Endothelial cell (in vitro differentiated cells): ENCODE results near the gene CHAT. TPM values are rescaled to one million over a fixed set of nuclear protein-coding genes. Genes with fewer than 3 reads are reported as not detected.

Experiments
- DNase-seq: peaks from one replicate; pipeline ENCODE4 v3.0.0; 2021; ENCODE audit warnings: low spot score
- H3K27ac Mint-ChIP-seq: one replicate; pipeline ENCODE4 v1.8.0; 2021; ENCODE audit warnings: mixed read lengths, inconsistent platforms; ENCODE audit not compliant: unreplicated experiment
- H3K27me3 Mint-ChIP-seq: one replicate; pipeline ENCODE4 v1.8.0; 2021; ENCODE audit warnings: mild to moderate bottlenecking, moderate library complexity, mixed read lengths, inconsistent platforms; ENCODE audit not compliant: unreplicated experiment
- H3K36me3 Mint-ChIP-seq: one replicate; pipeline ENCODE4 v1.8.0; 2021; ENCODE audit warnings: mild to moderate bottlenecking, low read depth, mixed read lengths, inconsistent platforms; ENCODE audit not compliant: unreplicated experiment
- H3K4me1 Mint-ChIP-seq: one replicate; pipeline ENCODE4 v1.8.0; 2021; ENCODE audit warnings: mild to moderate bottlenecking, mixed read lengths, inconsistent platforms; ENCODE audit not compliant: unreplicated experiment
- H3K4me3 Mint-ChIP-seq: one replicate; pipeline ENCODE4 v1.8.0; 2021; ENCODE audit warnings: mild to moderate bottlenecking, mixed read lengths, inconsistent platforms; ENCODE audit not compliant: unreplicated experiment
- H3K9me3 Mint-ChIP-seq: one replicate; pipeline ENCODE4 v1.8.0; 2021; ENCODE audit warnings: mixed read lengths, inconsistent platforms; ENCODE audit not compliant: unreplicated experiment
- total RNA-seq: library from RNA; stranded (reverse); fragmentation: NEBNext Ultra II Directional; extraction: Animal tissue kit (Norgen Biotek cat#: 25700); gene quantifications from one replicate; pipeline ENCODE4 v1.2.1, GENCODE V29; 2021; ENCODE audit not compliant: unreplicated experiment
- TF ChIP-seq, protein P1 (sequence below): fragments of 200-600 bp; sonication (generic); IDR thresholded peaks from one replicate; pipeline ENCODE4 v1.5.0; 2021; ENCODE audit warnings: antibody characterized with exemption; ENCODE audit not compliant: unreplicated experiment

Gene CHAT
- total RNA-seq, 1 donor from 2014 or later: 0.23 TPM

DNA sequence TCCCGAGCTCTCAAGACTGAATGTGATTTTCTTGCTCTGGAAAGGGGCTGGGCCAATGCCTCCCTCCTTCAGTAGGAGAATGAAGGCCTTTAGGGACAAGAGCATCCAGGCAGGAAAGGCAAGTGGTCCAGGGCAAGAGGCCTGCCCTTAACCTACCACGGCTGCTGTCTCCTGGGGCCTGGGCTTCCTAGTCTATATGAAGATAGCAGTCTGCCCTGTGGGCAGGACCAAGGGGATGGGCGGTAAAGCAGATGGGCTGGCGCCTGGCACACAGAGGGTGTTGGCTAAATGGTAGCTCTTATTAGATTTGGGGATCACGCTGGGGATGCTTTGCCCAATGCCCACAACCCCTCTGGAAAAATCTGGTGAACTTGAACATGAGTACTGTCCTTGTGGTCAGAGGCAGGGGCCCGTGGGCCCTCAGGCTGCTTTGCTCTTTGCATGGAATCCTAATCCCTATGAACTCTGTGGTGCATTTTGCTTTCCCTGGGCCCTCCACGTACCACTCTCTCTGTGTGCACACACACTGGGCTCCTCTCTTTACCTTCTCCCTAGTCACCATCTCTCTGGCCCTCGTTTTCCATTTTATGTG lies 20.3 kb downstream of the CHAT start:
- Mint-ChIP-seq H3K4me1 (no peaks in the 10 kb centered on the region), H3K4me3 (no peak overlapping the region), H3K9me3 (no peaks in the 10 kb centered on the region), H3K27me3 (no peaks in the 10 kb centered on the region), H3K27ac (no peak overlapping the region), H3K36me3 (no peaks in the 10 kb centered on the region)
- TF ChIP-seq, protein P1, sequence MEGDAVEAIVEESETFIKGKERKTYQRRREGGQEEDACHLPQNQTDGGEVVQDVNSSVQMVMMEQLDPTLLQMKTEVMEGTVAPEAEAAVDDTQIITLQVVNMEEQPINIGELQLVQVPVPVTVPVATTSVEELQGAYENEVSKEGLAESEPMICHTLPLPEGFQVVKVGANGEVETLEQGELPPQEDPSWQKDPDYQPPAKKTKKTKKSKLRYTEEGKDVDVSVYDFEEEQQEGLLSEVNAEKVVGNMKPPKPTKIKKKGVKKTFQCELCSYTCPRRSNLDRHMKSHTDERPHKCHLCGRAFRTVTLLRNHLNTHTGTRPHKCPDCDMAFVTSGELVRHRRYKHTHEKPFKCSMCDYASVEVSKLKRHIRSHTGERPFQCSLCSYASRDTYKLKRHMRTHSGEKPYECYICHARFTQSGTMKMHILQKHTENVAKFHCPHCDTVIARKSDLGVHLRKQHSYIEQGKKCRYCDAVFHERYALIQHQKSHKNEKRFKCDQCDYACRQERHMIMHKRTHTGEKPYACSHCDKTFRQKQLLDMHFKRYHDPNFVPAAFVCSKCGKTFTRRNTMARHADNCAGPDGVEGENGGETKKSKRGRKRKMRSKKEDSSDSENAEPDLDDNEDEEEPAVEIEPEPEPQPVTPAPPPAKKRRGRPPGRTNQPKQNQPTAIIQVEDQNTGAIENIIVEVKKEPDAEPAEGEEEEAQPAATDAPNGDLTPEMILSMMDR: no peak
- DNase-seq: no peak

- no peaks in the 10 kb centered on the region for H3K9me3 Mint-ChIP-seq
- no peak overlapping the region for H3K27ac Mint-ChIP-seq
- H3K27me3 Mint-ChIP-seq: peaks cover 12% of the 10 kb centered on the region
- TF ChIP-seq, protein P1: no peak
- H3K36me3 Mint-ChIP-seq: no peaks in the 10 kb centered on the region
- peaks cover 3% of the 10 kb centered on the region for H3K4me1 Mint-ChIP-seq
- no peak overlapping the region for H3K4me3 Mint-ChIP-seq
- no peak for DNase-seq
These were observed 28.5 kb downstream of the CHAT start for GRCh38 chr10:49642311-49642710.

- TF ChIP-seq, protein P1: no peak
- H3K9me3 Mint-ChIP-seq: no peaks in the 10 kb centered on the region
- H3K4me1 Mint-ChIP-seq: peaks cover 14% of the 10 kb centered on the region
- H3K27me3 Mint-ChIP-seq: peaks cover 12% of the 10 kb centered on the region
- no peak for DNase-seq
- no peak overlapping the region for H3K4me3 Mint-ChIP-seq
- no peaks in the 10 kb centered on the region for H3K36me3 Mint-ChIP-seq
- no peak overlapping the region for H3K27ac Mint-ChIP-seq
These were observed 29.6 kb downstream of the CHAT start for GRCh38 chr10:49643241-49644034.

DNA sequence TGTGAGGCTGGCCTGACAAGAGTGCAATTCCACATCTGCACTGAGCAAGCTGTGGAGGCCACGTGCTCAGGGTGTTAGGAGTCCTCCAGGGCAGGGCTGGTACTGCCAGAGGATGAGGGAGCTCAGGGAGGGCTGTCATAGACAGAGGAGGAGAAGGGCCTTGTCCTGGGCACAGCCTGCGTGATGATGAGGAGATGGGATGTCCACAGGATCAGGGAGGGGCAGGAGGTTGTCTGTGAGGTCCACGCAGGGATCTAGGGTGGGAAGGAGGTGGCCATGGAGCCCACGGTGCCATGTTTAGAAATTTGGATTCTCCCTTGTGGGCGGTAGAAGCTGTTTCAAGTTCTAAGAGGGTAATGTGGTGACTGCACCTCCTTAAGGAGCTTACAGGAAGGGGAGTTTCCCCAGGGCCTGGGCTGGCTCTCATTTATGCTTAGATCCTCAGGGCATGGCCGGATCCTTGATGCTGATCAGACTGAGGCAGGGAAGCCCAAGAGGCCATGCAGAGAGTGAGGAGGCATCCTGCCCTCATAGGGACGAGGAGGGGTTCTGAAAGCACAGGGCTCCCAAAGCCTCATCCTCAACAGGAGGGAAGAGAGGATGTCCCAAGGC lies 30.3 kb downstream of the CHAT start:
- Mint-ChIP-seq H3K36me3 (no peaks in the 10 kb centered on the region), H3K27ac (no peak overlapping the region), H3K4me3 (no peak overlapping the region), H3K4me1 (peaks cover 20% of the 10 kb centered on the region), H3K27me3 (peaks cover 15% of the 10 kb centered on the region), H3K9me3 (no peaks in the 10 kb centered on the region)
- no peak for DNase-seq
- TF ChIP-seq, protein P1: no peak

DNA sequence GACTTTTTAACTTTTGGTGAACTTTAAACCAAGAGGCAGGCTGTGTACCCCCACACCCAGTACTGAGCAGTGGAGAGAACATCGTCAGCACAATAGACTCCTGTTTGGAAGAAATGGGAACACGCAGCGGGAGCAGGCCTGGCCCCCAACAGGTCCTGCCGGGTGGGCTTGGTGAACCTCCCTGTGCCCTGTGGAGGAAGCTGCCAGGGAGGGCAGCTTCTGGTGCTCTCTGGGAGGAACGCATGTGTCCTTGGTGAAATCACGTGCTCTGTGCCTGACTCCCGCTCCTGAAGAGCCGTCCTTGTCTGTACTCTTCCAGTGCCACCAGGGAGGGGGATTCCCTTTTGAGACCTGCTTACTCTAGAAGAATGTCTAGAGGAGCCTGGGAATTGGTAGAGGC lies 31.6 kb downstream of the CHAT start:
- H3K36me3 Mint-ChIP-seq: no peaks in the 10 kb centered on the region
- TF ChIP-seq, protein P1: no peak
- peaks cover 31% of the 10 kb centered on the region for H3K4me1 Mint-ChIP-seq
- peaks cover 16% of the 10 kb centered on the region for H3K27me3 Mint-ChIP-seq
- no peaks in the 10 kb centered on the region for H3K9me3 Mint-ChIP-seq
- H3K4me3 Mint-ChIP-seq: no peak overlapping the region
- no peak for DNase-seq
- H3K27ac Mint-ChIP-seq: no peak overlapping the region
